Measurements from ENCODE around the gene ARHGAP40. TPM values are rescaled to one million over a fixed set of nuclear protein-coding genes. Genes with fewer than 3 reads are reported as not detected.

ARHGAP40 gene
- total and polyA plus RNA-seq, 10 donors = 0.03 TPM; not detected in 9

- Histone ChIP-seq H3K4me3 (no peak overlapping the region), H3K4me1 (no peaks in the 10 kb centered on the region), H3K9me3 (no peaks in the 10 kb centered on the region), H3K27ac (no peak overlapping the region), H3K36me3 (no peaks in the 10 kb centered on the region), H3K27me3 (replicated peaks in 1 of 7) (peaks cover 0 to 53% (median 0%) of the 10 kb centered on the region in 7 donors)
- 59 to 71% (median 67%) methylated on average over 5 of the region's 5 CpGs for WGBS, 5 donors
- no peak for TF ChIP-seq POLR2AphosphoS5 (IDR thresholded peaks at IDR 0.05)
- TF ChIP-seq POLR2A (IDR thresholded peaks at IDR 0.05) = no peak
- TF ChIP-seq, protein P1, sequence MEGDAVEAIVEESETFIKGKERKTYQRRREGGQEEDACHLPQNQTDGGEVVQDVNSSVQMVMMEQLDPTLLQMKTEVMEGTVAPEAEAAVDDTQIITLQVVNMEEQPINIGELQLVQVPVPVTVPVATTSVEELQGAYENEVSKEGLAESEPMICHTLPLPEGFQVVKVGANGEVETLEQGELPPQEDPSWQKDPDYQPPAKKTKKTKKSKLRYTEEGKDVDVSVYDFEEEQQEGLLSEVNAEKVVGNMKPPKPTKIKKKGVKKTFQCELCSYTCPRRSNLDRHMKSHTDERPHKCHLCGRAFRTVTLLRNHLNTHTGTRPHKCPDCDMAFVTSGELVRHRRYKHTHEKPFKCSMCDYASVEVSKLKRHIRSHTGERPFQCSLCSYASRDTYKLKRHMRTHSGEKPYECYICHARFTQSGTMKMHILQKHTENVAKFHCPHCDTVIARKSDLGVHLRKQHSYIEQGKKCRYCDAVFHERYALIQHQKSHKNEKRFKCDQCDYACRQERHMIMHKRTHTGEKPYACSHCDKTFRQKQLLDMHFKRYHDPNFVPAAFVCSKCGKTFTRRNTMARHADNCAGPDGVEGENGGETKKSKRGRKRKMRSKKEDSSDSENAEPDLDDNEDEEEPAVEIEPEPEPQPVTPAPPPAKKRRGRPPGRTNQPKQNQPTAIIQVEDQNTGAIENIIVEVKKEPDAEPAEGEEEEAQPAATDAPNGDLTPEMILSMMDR (IDR thresholded peaks at IDR 0.05 in 8 of 11, conservative IDR thresholded peaks at IDR 0.05 in 3 of 11) = no peak
- DNase-seq = no peak
- intact Hi-C loops (cut with DNase I; ENCODE audit: low total_unique reads) = no loop called here
These were observed 11.3 kb downstream of the ARHGAP40 start for GRCh38 chr20:38612751-38613515.

DNA sequence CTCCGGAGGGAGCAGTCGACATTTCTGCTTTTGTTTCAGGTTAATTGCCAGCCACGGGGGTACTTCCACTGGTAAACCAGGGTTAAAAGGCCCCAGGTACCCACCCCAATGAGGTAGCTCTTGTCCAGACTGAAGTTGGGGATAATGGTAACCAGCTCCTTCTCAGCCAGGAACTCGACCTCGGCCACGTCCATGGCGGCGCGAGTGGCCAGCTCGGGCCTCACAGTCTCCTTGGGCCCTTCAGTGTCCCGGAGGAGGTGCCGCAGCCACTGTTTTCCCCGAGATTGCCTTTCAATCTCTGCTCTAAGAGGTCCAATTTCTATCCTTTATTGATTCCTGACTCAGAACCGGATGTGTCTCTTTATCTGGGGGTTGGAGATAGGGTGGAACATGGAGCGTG is 13.7 kb downstream of the ARHGAP40 start:
- TF ChIP-seq POLR2A (IDR thresholded peaks at IDR 0.05) = no peak
- TF ChIP-seq, protein P1 (IDR thresholded peaks at IDR 0.05 in 8 of 11, conservative IDR thresholded peaks at IDR 0.05 in 3 of 11) = no peak
- TF ChIP-seq POLR2AphosphoS5 (IDR thresholded peaks at IDR 0.05) = no peak
- Histone ChIP-seq H3K4me1 (no peaks in the 10 kb centered on the region), H3K27ac (no peak overlapping the region), H3K36me3 (no peaks in the 10 kb centered on the region), H3K9me3 (no peaks in the 10 kb centered on the region), H3K4me3 (no peak overlapping the region), H3K27me3 (replicated peaks in 1 of 7) (peaks cover 0 to 66% (median 0%) of the 10 kb centered on the region in 7 donors)
- 86 to 90% (median 87%) methylated on average over 15 of the region's 15 CpGs for WGBS, 5 donors
- no peak for DNase-seq
- intact Hi-C loops (cut with DNase I; ENCODE audit: low total_unique reads) = no loop called here

- Histone ChIP-seq H3K27ac (no peak overlapping the region), H3K36me3 (no peaks in the 10 kb centered on the region), H3K4me1 (no peaks in the 10 kb centered on the region), H3K9me3 (no peaks in the 10 kb centered on the region), H3K4me3 (no peak overlapping the region), H3K27me3 (replicated peaks in 1 of 7) (peaks cover 0 to 72% (median 0%) of the 10 kb centered on the region in 7 donors)
- DNase-seq = no peak
- 81 to 94% (median 89%) methylated on average over 4 of the region's 4 CpGs for WGBS, 5 donors
- intact Hi-C loops (cut with DNase I; ENCODE audit: low total_unique reads) = no loop called here
- TF ChIP-seq POLR2A (IDR thresholded peaks at IDR 0.05) (no peak), POLR2AphosphoS5 (IDR thresholded peaks at IDR 0.05) (no peak)
- TF ChIP-seq, protein P1 (IDR thresholded peaks at IDR 0.05 in 8 of 11, conservative IDR thresholded peaks at IDR 0.05 in 3 of 11) = no peak
These were observed 14.8 kb downstream of the ARHGAP40 start for GRCh38 chr20:38616457-38616856.

- no peak overlapping the region for H3K4me3 ChIP-seq
- no peak for DNase-seq
- H3K36me3 ChIP-seq = no peaks in the 10 kb centered on the region
- H3K4me1 ChIP-seq = no peaks in the 10 kb centered on the region
- no peaks in the 10 kb centered on the region for H3K9me3 ChIP-seq
- intact Hi-C loops (cut with DNase I; ENCODE audit: low total_unique reads) = no loop called here
- WGBS, 5 donors = 69 to 77% (median 76%) methylated on average over 11 to 16 of the region's 16 CpGs
- no peak for TF ChIP-seq POLR2A (IDR thresholded peaks at IDR 0.05)
- TF ChIP-seq, protein P1 (IDR thresholded peaks at IDR 0.05 in 8 of 11, conservative IDR thresholded peaks at IDR 0.05 in 3 of 11) = no peak
- peaks cover 0 to 75% (median 0%) of the 10 kb centered on the region in 7 donors for H3K27me3 ChIP-seq (replicated peaks in 1 of 7)
- no peak overlapping the region for H3K27ac ChIP-seq
These were observed 15.6 kb downstream of the ARHGAP40 start for GRCh38 chr20:38617011-38617829.

All from spleen (tissue), 11 donors.